Left colon (tissue), 2 donors: ENCODE results near the gene ACAD10. TPM values are rescaled to one million over a fixed set of nuclear protein-coding genes. Genes with fewer than 3 reads are reported as not detected.
"Not testable (repeated sequence)": the region's sequence is repeated elsewhere in the genome, so short reads cannot be mapped to it uniquely, and the experiment has no call there.

ENCODE experiments used
- ATAC-seq: fragments of 200-7000 bp; cut with Tn5 transposase; one replicate; pipeline ENCODE4 v1.9.1; 2020; ENCODE audit warnings: mild to moderate bottlenecking, moderate library complexity
- DNase-seq, 2 donors: peaks; one replicate each; pipeline ENCODE4 v3.0.0-alpha.2; 2020
- intact Hi-C, 2 donors: fragments of 100-400 bp; cut with DNase I in 1 of 2; cut with micrococcal nuclease in 1 of 2; formaldehyde crosslinking; loops; one replicate each; pipeline versions ENCODE4 v1.11.2 to v1.14.0; 2022; cut with DNase I, micrococcal nuclease
- long read RNA-seq: library from polyadenylated mRNA; unstranded; transcript quantifications from one replicate; pipeline ENCODE4 v2.0.0, GENCODE V29; 2021
- total RNA-seq, 2 donors: library from RNA; stranded (reverse); fragmentation: NEBNext Ultra II Directional; extraction: Animal tissue kit (Norgen Biotek cat#: 25700); gene quantifications; one replicate each; pipeline ENCODE4 v1.2.1, GENCODE V29; 2021
- donor health status: DM: no; HTN: no; CAD: no.
- donor health status: DM: yes; HTN: yes; CAD: no.

ACAD10 gene
- total RNA-seq: 10 to 100 TPM; 39.5 to 44.1 TPM
- long read RNA-seq, transcript ACAD10-201 (21 exons, 3,959 nt): major isoform, 5 of 31 reads
- long read RNA-seq, partial matches to known transcripts: 10 of 31 reads
- long read RNA-seq, other reads (novel, unspliced or antisense): 15 of 31 reads

DNA sequence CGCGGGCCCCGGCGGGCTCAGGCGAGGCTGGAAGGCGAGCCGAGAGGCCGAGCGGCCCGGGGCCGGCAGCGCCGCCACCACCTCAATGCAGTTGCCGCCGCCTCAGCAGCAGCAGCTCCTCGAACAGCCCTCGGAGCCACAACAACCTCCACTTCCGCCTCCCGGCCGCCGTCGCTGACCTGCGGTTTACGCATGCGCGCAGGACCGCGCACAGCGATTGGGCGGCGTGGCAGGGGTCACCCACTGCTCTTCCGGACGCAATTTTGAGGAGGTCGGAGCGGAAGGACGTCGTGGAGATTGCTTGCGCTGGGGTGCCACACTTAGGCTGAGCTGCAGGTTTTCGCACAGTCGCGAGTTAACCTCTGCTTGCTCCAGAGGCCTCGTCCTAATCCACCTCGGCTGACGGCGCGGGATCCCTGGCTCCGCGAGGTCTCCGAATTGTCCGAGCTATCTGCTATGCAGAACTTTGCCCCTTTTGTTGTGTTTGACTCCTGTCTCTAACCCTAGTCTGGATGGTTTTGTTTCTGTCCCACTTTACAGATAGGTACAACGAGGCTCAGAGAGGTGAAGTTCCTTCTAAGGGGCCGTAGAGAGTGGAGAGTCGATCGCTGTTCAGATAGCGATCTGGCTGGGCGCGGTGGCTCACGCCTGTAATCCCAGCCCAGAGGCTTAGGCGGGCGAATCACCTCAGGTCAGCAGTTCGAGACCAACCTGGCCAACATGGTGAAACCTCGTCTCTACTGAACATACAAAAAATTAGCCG is at the start of gene ACAD10, which contains the start of gene BRAP:
ACAD10 (plus strand) TSS at position 243 of the 763 bp plus-strand sequence. CDS start 6,657 bp downstream, outside the sequence.
BRAP (minus strand) TSS at position 146 of the 763 bp plus-strand sequence. CDS start 164 bp downstream, outside the sequence.
- peak; percentile 92 to 95 for DNase-seq

DNA sequence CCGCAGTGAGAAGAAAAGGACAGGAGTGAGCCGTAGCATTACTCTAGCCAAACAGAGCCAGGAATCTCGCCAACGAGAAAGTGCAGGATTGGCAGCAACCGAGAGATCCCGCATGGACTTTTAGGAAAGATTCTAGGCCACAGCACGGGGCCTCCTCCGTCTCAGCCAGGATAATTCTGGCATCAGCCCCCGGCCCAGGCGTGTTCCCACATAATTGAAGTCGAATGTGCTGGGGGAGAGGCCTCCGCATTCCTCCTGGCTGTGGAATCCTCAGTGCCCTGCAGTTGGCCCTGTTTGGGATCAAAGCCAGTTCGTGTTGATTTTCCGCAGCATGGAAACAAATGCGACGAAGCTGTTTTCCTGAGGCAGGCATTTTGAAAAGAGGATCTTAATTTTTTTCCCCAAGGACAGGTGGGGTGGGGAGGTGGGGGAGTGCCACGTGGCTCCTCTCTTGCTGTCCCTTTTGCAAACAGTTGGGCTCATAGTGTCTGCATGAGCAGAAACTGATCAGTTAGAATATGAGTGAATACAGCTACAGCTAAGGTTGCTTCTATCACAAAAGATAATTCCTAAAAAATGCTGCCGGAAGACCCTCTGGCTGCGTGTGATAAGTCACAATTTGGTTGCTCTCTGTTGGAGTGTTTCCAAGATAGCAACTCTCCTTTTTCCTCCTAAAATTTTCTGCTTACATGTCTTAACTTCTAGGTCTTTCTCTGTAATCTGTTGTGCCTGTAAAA is 49.5 kb upstream of the ACAD10 start:
- DNase-seq (peak; percentile 15 to 35), ATAC-seq (no peak)
- intact Hi-C loops: no loop called here

More for the DNA sequence above, at the start of gene ACAD10, which contains the start of gene BRAP:
- ATAC-seq: peak; percentile 94
- intact Hi-C loops: no loop called here

GRCh38 chr12:111638556-111638955 is 47.3 kb upstream of the ACAD10 start:
- DNase-seq (no peak), ATAC-seq (no peak)
- intact Hi-C loops: no loop called here

DNA sequence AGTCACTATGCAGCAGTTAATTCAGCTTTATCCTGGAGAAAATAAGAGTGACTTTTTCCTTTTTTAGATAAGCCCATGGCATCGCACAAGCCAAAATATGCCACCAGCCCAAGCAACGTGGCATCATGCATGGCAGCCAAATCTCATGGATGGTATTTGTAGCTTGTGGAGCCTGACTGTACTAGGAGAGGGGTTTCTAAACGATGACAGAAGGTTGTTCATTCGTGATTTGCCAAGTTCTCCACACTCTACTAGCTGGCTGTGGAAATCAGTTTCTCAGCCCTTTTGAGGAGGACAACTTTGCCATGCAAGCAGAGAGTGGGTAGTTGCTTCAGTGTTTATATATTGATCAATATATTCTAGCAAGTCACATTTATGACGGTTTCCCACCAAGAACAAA is 45.3 kb upstream of the ACAD10 start:
- ATAC-seq (no peak), DNase-seq (no peak)
- intact Hi-C loops: no loop called here

DNA sequence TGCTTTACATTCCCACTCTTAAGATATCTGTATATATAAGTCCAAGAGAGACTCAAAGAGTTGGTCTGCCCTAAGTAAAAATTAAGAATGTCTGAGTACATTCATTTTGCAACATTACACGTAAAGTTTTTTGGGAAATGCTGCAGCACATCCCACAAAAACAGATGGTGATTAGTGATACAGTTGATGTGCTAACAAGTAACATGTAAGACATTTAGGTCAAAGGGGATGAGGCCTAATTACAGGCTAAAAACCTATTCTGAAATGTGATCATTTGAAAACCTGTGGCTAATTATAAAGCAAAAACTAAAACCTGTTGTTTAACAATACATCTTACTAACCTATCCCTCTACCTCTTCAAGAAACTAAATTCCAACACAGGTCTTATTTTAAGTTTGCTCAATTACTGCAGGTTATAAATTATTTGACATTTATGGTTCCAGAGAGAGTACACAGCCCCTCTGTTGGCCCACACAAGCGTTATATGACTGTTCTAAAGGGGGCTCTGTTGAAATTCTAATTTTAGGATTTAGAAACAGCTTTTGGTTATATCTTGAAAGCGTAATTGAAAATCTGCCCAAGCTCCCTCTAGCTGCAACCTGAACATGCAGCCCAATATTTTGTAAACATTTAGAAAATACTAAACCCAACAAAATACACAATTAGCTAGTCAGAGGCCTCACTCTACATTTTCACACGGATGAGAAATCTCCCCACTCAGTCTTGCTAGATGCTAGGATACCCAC is 43.0 kb upstream of the ACAD10 start:
- ATAC-seq: no peak
- intact Hi-C loops: no loop called here
- no peak for DNase-seq

DNA sequence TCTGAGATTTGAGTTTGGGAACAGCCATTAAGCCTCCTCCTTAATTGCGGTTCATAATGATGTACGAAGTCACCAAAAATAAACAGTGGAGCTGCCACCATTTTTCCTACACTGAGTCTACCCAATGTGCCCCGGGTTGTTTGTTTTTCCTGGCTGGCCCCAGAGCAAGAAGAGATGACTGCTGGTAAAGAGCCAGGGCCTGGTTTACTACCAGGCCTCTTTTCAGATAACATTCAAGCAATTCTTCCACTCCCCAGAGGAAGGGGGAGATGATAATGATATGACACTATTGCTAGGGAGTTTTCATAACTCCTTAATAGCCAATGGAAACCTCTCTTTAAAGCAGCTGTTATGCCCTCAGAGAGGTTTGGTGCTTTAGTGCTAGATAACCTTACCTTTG is 42.4 kb upstream of the ACAD10 start:
- DNase-seq: peak; percentile 30 to 31
- ATAC-seq: peak; percentile 89
- intact Hi-C loops: no loop called here

DNA sequence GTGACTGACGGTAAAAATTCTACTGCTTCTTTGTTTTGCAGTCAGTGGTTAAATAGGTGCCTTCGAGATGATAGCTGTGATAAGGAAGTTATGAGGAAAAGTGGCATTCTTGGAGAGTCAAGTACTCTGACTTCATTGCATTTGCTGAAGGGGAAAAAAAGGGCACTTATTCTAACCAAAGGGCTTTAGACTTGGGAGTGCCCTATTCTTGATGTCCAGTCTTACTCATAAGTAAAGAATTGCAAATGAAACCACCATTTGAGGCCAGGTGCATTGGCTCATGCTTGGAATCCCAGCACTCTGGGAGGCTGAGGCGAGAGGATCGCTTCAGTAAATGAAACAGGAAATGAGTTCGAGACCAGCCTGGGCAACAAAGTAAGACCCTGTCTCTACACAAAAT is 40.4 kb upstream of the ACAD10 start:
- DNase-seq: no peak
- intact Hi-C loops: no loop called here
- no peak for ATAC-seq

GRCh38 chr12:111650912-111651311 is 34.9 kb upstream of the ACAD10 start:
- intact Hi-C loops: no loop called here
- DNase-seq: no peak
- ATAC-seq: no peak

GRCh38 chr12:111652530-111652929 is 33.3 kb upstream of the ACAD10 start:
- ATAC-seq, DNase-seq, intact Hi-C loops: not testable (repeated sequence)

- intact Hi-C loops: no loop called here
- no peak for ATAC-seq
- DNase-seq: no peak
These were observed 32.3 kb upstream of the ACAD10 start for GRCh38 chr12:111653596-111653995.

GRCh38 chr12:111655356-111655755 is 30.5 kb upstream of the ACAD10 start:
- intact Hi-C loops: no loop called here
- ATAC-seq (no peak), DNase-seq (no peak)

- no peak for DNase-seq
- ATAC-seq: no peak
- intact Hi-C loops: no loop called here
These were observed 29.8 kb upstream of the ACAD10 start for GRCh38 chr12:111656016-111656415.

GRCh38 chr12:111664499-111664898 is 21.4 kb upstream of the ACAD10 start:
- intact Hi-C loops: no loop called here
- ATAC-seq (no peak), DNase-seq (no peak)

DNA sequence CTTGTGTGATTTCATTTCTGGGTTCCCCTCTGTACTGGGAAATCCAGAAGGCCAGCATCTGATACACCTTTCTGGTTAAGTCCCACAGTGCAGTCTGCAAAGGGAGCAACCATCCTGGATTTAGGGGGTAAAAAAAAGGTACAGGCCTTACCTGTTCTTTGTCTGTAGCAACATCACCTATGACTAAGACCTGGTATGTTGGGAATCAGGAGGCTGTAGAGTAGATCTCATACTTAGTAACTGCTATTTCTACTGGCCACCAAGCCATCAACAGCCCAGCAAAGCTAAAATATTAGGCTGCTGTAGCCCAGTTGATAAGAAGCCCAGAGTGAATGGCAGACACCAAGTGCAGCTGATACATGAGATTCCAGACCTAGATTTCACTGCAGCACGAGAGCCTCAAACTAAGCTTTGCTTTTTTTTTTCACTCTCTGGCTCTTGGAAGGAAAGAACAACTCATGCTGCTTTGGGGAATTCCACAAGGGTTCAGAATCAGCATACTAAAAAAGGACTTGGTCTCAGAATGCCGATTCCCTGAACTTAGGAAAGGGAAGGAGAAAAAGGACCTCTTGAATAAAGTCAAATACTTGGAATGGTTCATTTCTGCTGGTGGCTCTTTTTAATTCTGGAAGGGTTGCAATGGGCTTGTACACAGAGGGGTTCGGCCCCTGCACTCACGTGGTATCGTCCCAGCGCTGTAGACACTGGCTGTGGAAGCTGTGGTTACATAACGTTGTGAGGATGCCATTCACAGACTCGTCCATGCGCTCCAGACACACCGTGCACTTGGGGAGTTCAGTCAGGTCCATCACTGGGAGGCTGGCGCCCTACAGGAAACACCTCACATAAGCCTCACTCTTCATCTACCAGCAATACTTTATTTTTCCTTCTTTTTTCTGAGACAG is 20.6 kb upstream of the ACAD10 start:
- intact Hi-C loops: no loop called here
- DNase-seq (no peak), ATAC-seq (no peak)

GRCh38 chr12:111672822-111673381 is 13.0 kb upstream of the ACAD10 start:
- intact Hi-C loops: no loop called here
- no peak for DNase-seq
- ATAC-seq: peak; percentile 26

GRCh38 chr12:111673503-111673902 is 12.3 kb upstream of the ACAD10 start:
- intact Hi-C loops: no loop called here
- DNase-seq (no peak), ATAC-seq (no peak)

DNA sequence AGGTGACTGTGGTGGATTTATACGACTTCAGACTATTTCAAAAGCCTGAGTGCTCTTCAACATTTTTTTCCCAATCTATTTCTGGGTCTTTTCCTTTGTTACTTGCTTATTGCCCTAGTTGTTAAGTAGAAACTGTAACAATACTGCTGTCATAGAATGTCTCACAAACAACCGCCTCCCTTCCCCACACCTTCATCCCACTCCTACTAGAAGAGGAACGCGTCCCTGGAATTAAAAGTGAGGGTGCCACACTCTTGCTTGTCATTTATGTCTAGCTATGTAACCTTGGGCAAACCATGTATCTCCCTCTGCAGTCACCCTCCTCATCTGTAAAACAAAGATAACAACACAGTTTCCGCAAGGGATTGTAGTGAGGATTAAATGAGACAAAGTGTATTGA is 8.7 kb upstream of the ACAD10 start:
- DNase-seq (no peak), ATAC-seq (no peak)
- intact Hi-C loops: no loop called here
